Measurements from ENCODE around the gene MERTK.

MERTK gene

GRCh38 chr2:112010751-112011150 is 112.3 kb downstream of the MERTK start:
- no peak overlapping the region for H3K4me3 ChIP-seq (ENCODE audit: low read depth, low read length)
- no peak for TF ChIP-seq CTCF (IDR thresholded peaks at IDR 0.05; ENCODE audit: low read depth, low read length, missing control alignments)
- in situ Hi-C loops (cut with HindIII; ENCODE audit: low sequenced_read_pairs): no loop called here
- DNase-seq (ENCODE audit: low read depth): no peak

- in situ Hi-C loops (cut with HindIII; ENCODE audit: low sequenced_read_pairs): no loop called here
These were observed 114.1 kb downstream of the MERTK start for GRCh38 chr2:112012556-112012955.

GRCh38 chr2:112018846-112019245 is 120.4 kb downstream of the MERTK start:
- in situ Hi-C loops (cut with HindIII; ENCODE audit: low sequenced_read_pairs): no loop called here
- no peak overlapping the region for H3K4me3 ChIP-seq (ENCODE audit: low read depth, low read length)
- no peak for DNase-seq (ENCODE audit: low read depth)
- no peak for TF ChIP-seq CTCF (IDR thresholded peaks at IDR 0.05; ENCODE audit: low read depth, low read length, missing control alignments)

More at GRCh38 chr2:112012556-112012955, 114.1 kb downstream of the MERTK start:
- H3K4me3 ChIP-seq (ENCODE audit: low read depth, low read length): no peak overlapping the region
- TF ChIP-seq CTCF (IDR thresholded peaks at IDR 0.05; ENCODE audit: low read depth, low read length, missing control alignments): no peak
- no peak for DNase-seq (ENCODE audit: low read depth)

GRCh38 chr2:112019569-112019982 is 121.2 kb downstream of the MERTK start:
- TF ChIP-seq CTCF (IDR thresholded peaks at IDR 0.05; ENCODE audit: low read depth, low read length, missing control alignments): no peak
- no peak for DNase-seq (ENCODE audit: low read depth)
- no peak overlapping the region for H3K4me3 ChIP-seq (ENCODE audit: low read depth, low read length)
- in situ Hi-C loops (cut with HindIII; ENCODE audit: low sequenced_read_pairs): no loop called here

GRCh38 chr2:112020561-112020960 is 122.2 kb downstream of the MERTK start:
- in situ Hi-C loops (cut with HindIII; ENCODE audit: low sequenced_read_pairs): no loop called here
- peak; percentile 42 for TF ChIP-seq CTCF (IDR thresholded peaks at IDR 0.05; ENCODE audit: low read depth, low read length, missing control alignments)
- no peak for DNase-seq (ENCODE audit: low read depth)
- no peak overlapping the region for H3K4me3 ChIP-seq (ENCODE audit: low read depth, low read length)

- in situ Hi-C loops (cut with HindIII; ENCODE audit: low sequenced_read_pairs): no loop called here
- no peak for DNase-seq (ENCODE audit: low read depth)
- no peak for TF ChIP-seq CTCF (IDR thresholded peaks at IDR 0.05; ENCODE audit: low read depth, low read length, missing control alignments)
- H3K4me3 ChIP-seq (ENCODE audit: low read depth, low read length): no peak overlapping the region
These were observed 122.9 kb downstream of the MERTK start for GRCh38 chr2:112021290-112021689.

- no peak for TF ChIP-seq CTCF (IDR thresholded peaks at IDR 0.05; ENCODE audit: low read depth, low read length, missing control alignments)
- no peak for DNase-seq (ENCODE audit: low read depth)
- in situ Hi-C loops (cut with HindIII; ENCODE audit: low sequenced_read_pairs): no loop called here
- no peak overlapping the region for H3K4me3 ChIP-seq (ENCODE audit: low read depth, low read length)
These were observed 123.4 kb downstream of the MERTK start for GRCh38 chr2:112021781-112022231.
